Ishikawa (cell line): ENCODE measurements around the gene CIP2A.

Experiments
- CEBPB ChIP-seq: IDR thresholded peaks from 2 replicates; pipeline ENCODE4 v1.6.1; 2012
- CREB1 ChIP-seq: IDR thresholded peaks from 2 replicates; pipeline ENCODE4 v1.6.1; 2012; ENCODE audit warnings: low read depth
- EGR1 ChIP-seq: IDR thresholded peaks from 2 replicates; pipeline ENCODE4 v1.6.1; 2012
- EP300 ChIP-seq: IDR thresholded peaks from 2 replicates; pipeline ENCODE4 v1.6.1; 2012; ENCODE audit warnings: borderline replicate concordance
- FOXM1 ChIP-seq: IDR thresholded peaks from 2 replicates; pipeline ENCODE4 v1.6.1; 2012; ENCODE audit warnings: low read depth, borderline replicate concordance
- MAX ChIP-seq: IDR thresholded peaks from 2 replicates; pipeline ENCODE4 v1.6.1; 2012
- NFIC ChIP-seq: IDR thresholded peaks from 2 replicates; pipeline ENCODE4 v1.6.1; 2012
- RAD21 ChIP-seq: IDR thresholded peaks from 2 replicates; pipeline ENCODE4 v1.6.1; 2012; ENCODE audit warnings: low read depth
- TAF1 ChIP-seq: IDR thresholded peaks from 2 replicates; pipeline ENCODE4 v1.6.1; 2012; ENCODE audit warnings: low read depth, mild to moderate bottlenecking
- TCF12 ChIP-seq: IDR thresholded peaks from 2 replicates; pipeline ENCODE4 v1.6.1; 2012; ENCODE audit warnings: low read depth
- TEAD4 ChIP-seq: IDR thresholded peaks from 2 replicates; pipeline ENCODE4 v1.6.1; 2012
- USF1 ChIP-seq: IDR thresholded peaks from 2 replicates; pipeline ENCODE4 v1.6.1; 2012
- YY1 ChIP-seq: IDR thresholded peaks from 2 replicates; pipeline ENCODE4 v1.6.1; 2012; ENCODE audit warnings: low read depth
- ZBTB7A ChIP-seq: IDR thresholded peaks from 2 replicates; pipeline ENCODE4 v1.6.1; 2012; ENCODE audit warnings: low read depth
- TF ChIP-seq, protein P1 (sequence below): IDR thresholded peaks from 2 replicates; pipeline ENCODE4 v1.6.1; 2012; ENCODE audit warnings: low read depth, mild to moderate bottlenecking

Gene CIP2A

GRCh38 chr3:108527817-108528216 is 61.4 kb downstream of the CIP2A start:
- no peak for TF ChIP-seq CREB1
- no peak for TF ChIP-seq MAX
- TF ChIP-seq TAF1: no peak
- TF ChIP-seq TEAD4: no peak
- no peak for TF ChIP-seq CEBPB
- no peak for TF ChIP-seq FOXM1
- TF ChIP-seq EP300: no peak
- no peak for TF ChIP-seq NFIC
- no peak for TF ChIP-seq YY1

- no peak for TF ChIP-seq TCF12
- no peak for TF ChIP-seq TEAD4
- TF ChIP-seq, protein P1, sequence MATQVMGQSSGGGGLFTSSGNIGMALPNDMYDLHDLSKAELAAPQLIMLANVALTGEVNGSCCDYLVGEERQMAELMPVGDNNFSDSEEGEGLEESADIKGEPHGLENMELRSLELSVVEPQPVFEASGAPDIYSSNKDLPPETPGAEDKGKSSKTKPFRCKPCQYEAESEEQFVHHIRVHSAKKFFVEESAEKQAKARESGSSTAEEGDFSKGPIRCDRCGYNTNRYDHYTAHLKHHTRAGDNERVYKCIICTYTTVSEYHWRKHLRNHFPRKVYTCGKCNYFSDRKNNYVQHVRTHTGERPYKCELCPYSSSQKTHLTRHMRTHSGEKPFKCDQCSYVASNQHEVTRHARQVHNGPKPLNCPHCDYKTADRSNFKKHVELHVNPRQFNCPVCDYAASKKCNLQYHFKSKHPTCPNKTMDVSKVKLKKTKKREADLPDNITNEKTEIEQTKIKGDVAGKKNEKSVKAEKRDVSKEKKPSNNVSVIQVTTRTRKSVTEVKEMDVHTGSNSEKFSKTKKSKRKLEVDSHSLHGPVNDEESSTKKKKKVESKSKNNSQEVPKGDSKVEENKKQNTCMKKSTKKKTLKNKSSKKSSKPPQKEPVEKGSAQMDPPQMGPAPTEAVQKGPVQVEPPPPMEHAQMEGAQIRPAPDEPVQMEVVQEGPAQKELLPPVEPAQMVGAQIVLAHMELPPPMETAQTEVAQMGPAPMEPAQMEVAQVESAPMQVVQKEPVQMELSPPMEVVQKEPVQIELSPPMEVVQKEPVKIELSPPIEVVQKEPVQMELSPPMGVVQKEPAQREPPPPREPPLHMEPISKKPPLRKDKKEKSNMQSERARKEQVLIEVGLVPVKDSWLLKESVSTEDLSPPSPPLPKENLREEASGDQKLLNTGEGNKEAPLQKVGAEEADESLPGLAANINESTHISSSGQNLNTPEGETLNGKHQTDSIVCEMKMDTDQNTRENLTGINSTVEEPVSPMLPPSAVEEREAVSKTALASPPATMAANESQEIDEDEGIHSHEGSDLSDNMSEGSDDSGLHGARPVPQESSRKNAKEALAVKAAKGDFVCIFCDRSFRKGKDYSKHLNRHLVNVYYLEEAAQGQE: no peak
Measured at GRCh38 chr3:108527109-108527508, 62.1 kb downstream of the CIP2A start.

- no peak for TF ChIP-seq MAX
- TF ChIP-seq ZBTB7A: no peak
- no peak for TF ChIP-seq EGR1
- TF ChIP-seq RAD21: no peak
- no peak for TF ChIP-seq FOXM1
- no peak for TF ChIP-seq TAF1
- TF ChIP-seq EP300: no peak
Measured at GRCh38 chr3:108525971-108526370, 63.3 kb downstream of the CIP2A start.

DNA sequence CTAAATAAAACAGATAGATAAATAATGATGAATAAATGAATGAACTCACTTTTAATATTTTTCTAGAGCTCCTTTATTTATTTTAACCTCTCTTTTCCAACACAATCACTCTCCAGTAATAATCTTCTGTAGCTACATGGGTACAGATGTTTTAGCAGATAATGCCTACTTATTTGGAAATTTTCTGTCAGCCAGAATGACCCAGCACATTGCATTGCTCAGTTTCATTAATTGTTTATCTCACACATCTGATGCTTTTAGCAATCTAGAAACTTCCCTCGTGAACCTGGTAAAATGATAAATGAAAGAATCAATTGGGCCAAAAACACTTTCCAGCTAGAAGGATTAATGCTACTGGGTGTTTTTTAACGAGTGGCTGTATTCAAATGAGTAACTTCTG is 64.0 kb downstream of the CIP2A start:
- TF ChIP-seq RAD21 (no peak), TEAD4 (no peak), MAX (no peak), TAF1 (no peak), USF1 (no peak)
- TF ChIP-seq, protein P1: no peak

- TF ChIP-seq CREB1: no peak
- no peak for TF ChIP-seq MAX
- TF ChIP-seq ZBTB7A: no peak
- TF ChIP-seq EGR1: no peak
- TF ChIP-seq RAD21: no peak
- TF ChIP-seq EP300: no peak
- TF ChIP-seq TEAD4: no peak
- no peak for TF ChIP-seq TAF1
- TF ChIP-seq CEBPB: no peak
- no peak for TF ChIP-seq TCF12
- no peak for TF ChIP-seq YY1
- TF ChIP-seq, protein P1: no peak
- TF ChIP-seq USF1: no peak
- no peak for TF ChIP-seq FOXM1
Measured at GRCh38 chr3:108524537-108524936, 64.7 kb downstream of the CIP2A start.
